GM12892 (cell line): Measurements from ENCODE around the gene COL6A2.

Experiments
- POLR2A ChIP-seq: IDR thresholded peaks from 2 replicates; pipeline ENCODE4 v1.6.1; 2011; ENCODE audit warnings: low read depth, low read length, control low read depth
- POLR2AphosphoS5 ChIP-seq: IDR thresholded peaks from 2 replicates; pipeline ENCODE4 v1.6.1; 2011; ENCODE audit warnings: low read depth, low read length, control low read depth

DNA sequence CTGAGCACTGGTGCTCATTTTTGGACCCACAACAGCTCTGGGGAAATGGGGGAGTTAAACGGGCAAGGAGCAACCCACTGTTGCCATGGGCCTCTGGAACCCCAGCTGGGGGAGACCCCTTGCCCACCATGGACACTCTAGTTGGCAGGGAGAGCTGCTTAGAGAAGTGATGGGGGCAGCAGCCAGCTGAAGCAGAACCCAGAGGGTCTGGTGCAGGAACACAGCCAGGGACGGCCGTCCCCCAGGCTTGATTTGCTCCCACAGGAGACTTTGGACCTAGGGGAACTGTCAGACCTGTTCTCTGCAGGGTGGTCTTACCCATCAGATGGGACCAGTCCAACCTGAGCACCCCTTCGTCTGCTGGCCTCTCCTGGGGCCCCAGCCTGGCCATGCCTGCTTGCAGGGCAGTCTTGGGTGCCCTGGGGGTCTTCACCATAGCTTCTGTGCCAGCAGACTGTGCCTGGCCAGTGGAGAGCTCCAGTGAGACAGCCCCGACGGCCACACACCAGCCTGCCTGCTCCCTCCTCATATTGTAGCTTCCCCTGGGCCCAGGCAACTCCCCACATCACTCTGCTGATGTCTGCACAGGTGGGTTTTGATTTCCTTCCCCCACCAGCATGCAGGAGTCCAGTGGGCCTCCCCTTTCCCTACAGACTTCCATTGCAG is 75.1 kb downstream of the COL6A2 start:
- TF ChIP-seq POLR2A (no peak), POLR2AphosphoS5 (no peak)
